Kidney epithelial cell (primary cell): Measurements from ENCODE around the gene ADAMTS2. TPM values are rescaled to one million over a fixed set of nuclear protein-coding genes. Genes with fewer than 3 reads are reported as not detected.

Experiments used
- DNase-seq: peaks from one replicate; pipeline ENCODE4 v3.0.0-alpha.2; 2010; ENCODE audit warnings: low read depth
- H3K27me3 ChIP-seq: 2 replicates; pipeline ENCODE4 v1.6.0; 2011; ENCODE audit warnings: low read length; ENCODE audit not compliant: control insufficient read depth, insufficient read depth
- H3K36me3 ChIP-seq: 2 replicates; pipeline ENCODE4 v1.5.1; 2011; ENCODE audit warnings: low read length; ENCODE audit not compliant: control insufficient read depth, insufficient read depth
- H3K4me3 ChIP-seq: 2 replicates; pipeline ENCODE4 v1.5.1; 2011; ENCODE audit warnings: low read depth, mild to moderate bottlenecking, control low read depth, low read length
- CTCF ChIP-seq: IDR thresholded peaks from 2 replicates; pipeline ENCODE4 v1.5.1; 2011; ENCODE audit warnings: mild to moderate bottlenecking, moderate library complexity, low read length, control low read depth, inconsistent platforms; ENCODE audit not compliant: insufficient read depth, poor library complexity, severe bottlenecking
- total RNA-seq: library from RNA; depleted of rRNA; stranded (reverse); fragments of >200 nt; gene quantifications from 2 replicates; pipeline ENCODE4 v1.2.3, GENCODE V29; 2015

The ADAMTS2 gene
- total RNA-seq, 1 donor from 2014 or later = 1.8 TPM

GRCh38 chr5:179276838-179277395, 68.3 kb downstream of the ADAMTS2 start:
- H3K27me3 ChIP-seq = no peaks in the 10 kb centered on the region
- no peak overlapping the region for H3K4me3 ChIP-seq
- DNase-seq = no peak
- H3K36me3 ChIP-seq = no peaks in the 10 kb centered on the region
- TF ChIP-seq CTCF = peak; percentile 1

GRCh38 chr5:179275941-179276837, 69.1 kb downstream of the ADAMTS2 start:
- Histone ChIP-seq H3K36me3 (no peaks in the 10 kb centered on the region), H3K4me3 (no peak overlapping the region), H3K27me3 (no peaks in the 10 kb centered on the region)
- peak; percentile 83 for DNase-seq
- no peak for TF ChIP-seq CTCF

- TF ChIP-seq CTCF = no peak
- no peak for DNase-seq
- no peaks in the 10 kb centered on the region for H3K36me3 ChIP-seq
- H3K27me3 ChIP-seq = no peaks in the 10 kb centered on the region
- H3K4me3 ChIP-seq = no peak overlapping the region
Measured at GRCh38 chr5:179275381-179275878, 69.8 kb downstream of the ADAMTS2 start.

- Histone ChIP-seq H3K27me3 (no peaks in the 10 kb centered on the region), H3K4me3 (no peak overlapping the region), H3K36me3 (no peaks in the 10 kb centered on the region)
- TF ChIP-seq CTCF = no peak
- DNase-seq = no peak
Measured at GRCh38 chr5:179274321-179275315, 70.6 kb downstream of the ADAMTS2 start.

- no peak for DNase-seq
- no peak for TF ChIP-seq CTCF
- Histone ChIP-seq H3K4me3 (no peak overlapping the region), H3K36me3 (no peaks in the 10 kb centered on the region), H3K27me3 (no peaks in the 10 kb centered on the region)
Measured at GRCh38 chr5:179273441-179274145, 71.7 kb downstream of the ADAMTS2 start.
